Measurements from ENCODE around the gene TMEM30A.
A peak's percentile ranks its signal among the peaks of the same experiment; 100 is the strongest.

Gene TMEM30A

GRCh38 chr6:75211920-75212590 lies 72.5 kb downstream of the TMEM30A start:
- DNase-seq: no peak

- DNase-seq: peak in 1 of 2 donors; percentile 58
These were observed 73.5 kb downstream of the TMEM30A start for GRCh38 chr6:75210885-75211739.

- DNase-seq: no peak
These were observed 75.3 kb downstream of the TMEM30A start for GRCh38 chr6:75209184-75209723.

GRCh38 chr6:75208298-75209183 lies 76.1 kb downstream of the TMEM30A start:
- DNase-seq: peak; percentile 87 to 88

- no peak for DNase-seq
These were observed 77.8 kb downstream of the TMEM30A start for GRCh38 chr6:75206576-75207342.

GRCh38 chr6:75205776-75206575 lies 78.6 kb downstream of the TMEM30A start, which contains the start of gene COL12A1:
Gene COL12A1, minus strand, starts transcription at chr6:75206053. Its CDS starts 3,261 bp downstream, at chr6:75202792.
- no peak for DNase-seq

- DNase-seq: no peak
These were observed 79.4 kb downstream of the TMEM30A start for GRCh38 chr6:75204959-75205775.

- no peak for DNase-seq
These were observed 80.2 kb downstream of the TMEM30A start for GRCh38 chr6:75204217-75204958.

GRCh38 chr6:75203721-75204120 lies 80.9 kb downstream of the TMEM30A start:
- DNase-seq: no peak

Data from stimulated activated CD4-positive, alpha-beta T cell treated with anti-CD3 and anti-CD28 coated beads, Interleukin-2, amount 100 ng/mL, for 48 hours (primary cell).